Large intestine (tissue), 3 donors: ENCODE data around the gene CTSW. TPM values are rescaled to one million over a fixed set of nuclear protein-coding genes. Genes with fewer than 3 reads are reported as not detected.

Experiments used
- DNase-seq, 2 donors: peaks; one replicate each; pipeline versions ENCODE4 v3.0.0 to v3.0.0-alpha.2; 2013
- H3K27ac ChIP-seq: one replicate; pipeline ENCODE4 v1.5.1; 2013; ENCODE audit warnings: low read length
- H3K27me3 ChIP-seq: 2 replicates; pipeline ENCODE4 v1.6.1; 2013; ENCODE audit warnings: low read length; ENCODE audit not compliant: control insufficient read depth, insufficient read depth
- H3K36me3 ChIP-seq: 2 replicates; pipeline ENCODE4 v1.6.1; 2013; ENCODE audit warnings: low read length; ENCODE audit not compliant: control insufficient read depth, insufficient read depth
- H3K4me1 ChIP-seq: one replicate; pipeline ENCODE4 v1.6.1; 2013; ENCODE audit warnings: low read length; ENCODE audit not compliant: control insufficient read depth, insufficient read depth
- H3K4me3 ChIP-seq: one replicate; pipeline ENCODE4 v1.5.1; 2013; ENCODE audit warnings: low read length
- H3K9me3 ChIP-seq: one replicate; pipeline ENCODE4 v1.6.1; 2013; ENCODE audit warnings: mild to moderate bottlenecking, low read depth, low read length, moderate library complexity; ENCODE audit not compliant: control insufficient read depth
- WGBS: methylation state at CpG from one replicate; pipeline ENCODE4 v1.1.5; 2013; ENCODE audit warnings: low lambda C conversion rate; ENCODE audit not compliant: insufficient coverage; 5-methylcytosine and 5-hydroxymethylcytosine counted together
- polyA plus RNA-seq: library from polyadenylated mRNA; unstranded; fragments of 120-200 nt; gene quantifications from one replicate; pipeline ENCODE4 v1.2.1, GENCODE V29; 2013

CTSW gene
- polyA plus RNA-seq, 1 donor, result 2.4 TPM

DNA sequence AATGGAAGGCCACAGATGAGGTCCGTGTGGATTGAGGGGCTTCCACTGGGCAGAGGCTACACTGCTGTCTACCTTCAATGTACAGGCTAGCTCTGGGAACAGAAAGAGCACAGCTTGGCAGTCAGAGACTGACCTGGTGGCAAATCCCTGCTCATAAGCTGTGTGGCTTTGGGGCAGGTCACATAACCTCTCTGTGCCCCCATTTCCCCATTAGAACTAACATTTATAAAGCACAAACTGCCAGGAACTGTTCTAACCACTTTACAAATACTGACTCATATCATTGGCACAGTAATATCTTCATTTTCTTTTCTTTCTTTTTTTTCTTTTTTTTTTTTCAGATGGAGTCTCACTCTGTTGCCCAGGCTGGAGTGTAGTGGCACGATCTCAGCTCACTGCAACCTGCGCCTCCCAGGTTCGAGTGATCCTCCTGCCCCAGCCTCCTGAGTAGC, 17.4 kb downstream of the CTSW start:
- Histone ChIP-seq H3K4me3 (no peak overlapping the region), H3K27ac (no peak overlapping the region), H3K27me3 (peaks cover 62% of the 10 kb centered on the region), H3K9me3 (peaks cover 9% of the 10 kb centered on the region), H3K4me1 (peaks cover 11% of the 10 kb centered on the region), H3K36me3 (no peaks in the 10 kb centered on the region)
- WGBS, result no CpG with 5 or more reads among the region's 4 CpGs
- DNase-seq, result no peak

GRCh38 chr11:65898656-65899355, 19.2 kb downstream of the CTSW start:
- WGBS, result no CpG with 5 or more reads among the region's 28 CpGs
- Histone ChIP-seq H3K27ac (no peak overlapping the region), H3K9me3 (peaks cover 9% of the 10 kb centered on the region), H3K4me3 (no peak overlapping the region), H3K4me1 (peaks cover 9% of the 10 kb centered on the region), H3K36me3 (no peaks in the 10 kb centered on the region), H3K27me3 (peaks cover 79% of the 10 kb centered on the region)
- DNase-seq, result no peak

DNA sequence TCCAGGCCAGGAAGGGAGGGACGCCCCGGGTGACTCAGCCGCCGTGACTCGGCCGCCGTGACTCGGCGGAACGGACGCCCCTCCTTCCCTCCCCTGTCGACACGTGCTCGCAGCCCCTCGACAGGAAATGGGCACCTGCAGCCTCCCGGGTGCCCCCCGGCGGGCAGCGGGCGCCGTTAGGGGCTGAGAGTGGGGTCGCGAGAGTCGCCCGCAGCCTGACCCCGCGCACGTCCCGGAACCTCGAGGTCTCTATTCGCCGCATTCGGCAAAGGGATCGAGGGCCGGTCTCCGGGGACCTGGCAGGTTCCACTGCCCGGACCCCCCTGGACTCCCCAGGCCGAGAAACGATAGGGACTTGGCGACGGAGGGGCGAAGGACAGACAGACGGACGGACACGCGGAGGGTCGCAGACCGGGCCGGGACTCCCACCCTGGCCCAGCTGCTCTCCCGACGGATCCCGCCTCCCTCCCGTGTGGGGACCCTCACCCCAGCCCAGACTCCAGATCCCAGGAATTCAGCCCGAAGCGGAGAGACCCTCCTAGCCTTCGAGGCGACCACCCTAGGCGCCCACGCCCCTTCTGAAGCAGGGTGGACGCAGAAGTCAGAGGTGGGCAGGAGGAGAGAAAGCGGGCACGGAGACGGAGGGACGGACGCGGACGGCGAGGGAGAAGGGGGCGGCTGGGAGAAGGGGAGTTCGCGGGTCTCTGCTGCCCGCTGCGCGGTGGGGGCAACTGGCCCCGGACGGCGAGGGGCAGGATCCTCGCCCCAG, 19.9 kb downstream of the CTSW start:
- no peak overlapping the region for H3K4me3 ChIP-seq
- H3K9me3 ChIP-seq, result peaks cover 9% of the 10 kb centered on the region
- DNase-seq, result peak in 1 of 2 donors; percentile 62

GRCh38 chr11:65900125-65900898, 20.7 kb downstream of the CTSW start, which contains the start of gene FOSL1:
Gene FOSL1, minus strand, starts transcription at chr11:65900388. Its CDS starts 49 bp downstream, at chr11:65900339.
- Histone ChIP-seq H3K36me3 (no peaks in the 10 kb centered on the region), H3K4me3 (peak within 1 kb of the TSS; percentile 24), H3K27ac (no peak within 1 kb of the TSS), H3K9me3 (peaks cover 9% of the 10 kb centered on the region), H3K27me3 (peaks cover 84% of the 10 kb centered on the region), H3K4me1 (peaks cover 9% of the 10 kb centered on the region)
- no CpG with 5 or more reads among the region's 80 CpGs for WGBS
- peak; percentile 89 to 94 for DNase-seq

More for the DNA sequence above, 19.9 kb downstream of the CTSW start:
- Histone ChIP-seq H3K27ac (no peak overlapping the region), H3K36me3 (no peaks in the 10 kb centered on the region), H3K27me3 (peaks cover 84% of the 10 kb centered on the region), H3K4me1 (peaks cover 9% of the 10 kb centered on the region)
- no CpG with 5 or more reads among the region's 78 CpGs for WGBS

- no peak overlapping the region for H3K27ac ChIP-seq
- H3K9me3 ChIP-seq, result peaks cover 9% of the 10 kb centered on the region
- WGBS, result no CpG with 5 or more reads among the region's 11 CpGs
- H3K27me3 ChIP-seq, result peaks cover 81% of the 10 kb centered on the region
- H3K36me3 ChIP-seq, result no peaks in the 10 kb centered on the region
- peaks cover 9% of the 10 kb centered on the region for H3K4me1 ChIP-seq
- no peak overlapping the region for H3K4me3 ChIP-seq
- no peak for DNase-seq
These were observed 21.2 kb downstream of the CTSW start for GRCh38 chr11:65900899-65901180.

DNA sequence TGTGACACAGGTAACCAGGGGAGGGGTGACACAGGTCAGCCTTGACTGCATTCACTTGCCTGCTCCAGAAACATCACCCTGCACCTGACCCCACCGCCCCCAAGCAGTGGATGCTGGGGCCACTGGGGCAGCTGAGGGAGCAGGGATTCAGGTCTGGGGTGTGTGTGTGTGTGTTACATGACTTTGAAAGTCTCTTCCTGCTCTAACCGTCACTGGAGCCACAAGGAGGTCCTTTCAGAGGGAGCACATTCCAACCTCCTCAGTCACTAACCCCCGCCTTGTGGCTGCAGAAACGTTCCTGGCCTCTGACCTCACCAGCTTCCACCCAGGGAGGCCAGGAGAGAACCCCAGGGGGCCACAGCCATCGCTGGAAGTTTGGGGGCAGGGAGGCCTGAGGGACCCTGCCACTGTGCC, 23.4 kb downstream of the CTSW start:
- H3K27me3 ChIP-seq, result peaks cover 68% of the 10 kb centered on the region
- no peak overlapping the region for H3K4me3 ChIP-seq
- WGBS, result no CpG with 5 or more reads among the region's 5 CpGs
- no peak overlapping the region for H3K27ac ChIP-seq
- peaks cover 9% of the 10 kb centered on the region for H3K4me1 ChIP-seq
- DNase-seq, result no peak
- H3K36me3 ChIP-seq, result no peaks in the 10 kb centered on the region
- H3K9me3 ChIP-seq, result peaks cover 9% of the 10 kb centered on the region

- no peak for DNase-seq
- Histone ChIP-seq H3K36me3 (no peaks in the 10 kb centered on the region), H3K9me3 (peaks cover 9% of the 10 kb centered on the region), H3K27ac (no peak overlapping the region), H3K4me3 (no peak overlapping the region), H3K4me1 (peaks cover 9% of the 10 kb centered on the region), H3K27me3 (peaks cover 63% of the 10 kb centered on the region)
- WGBS, result 67% methylated on average over 2 of the region's 8 CpGs
These were observed 24.1 kb downstream of the CTSW start for GRCh38 chr11:65903715-65904114.

- DNase-seq, result no peak
- no peaks in the 10 kb centered on the region for H3K9me3 ChIP-seq
- peaks cover 41% of the 10 kb centered on the region for H3K27me3 ChIP-seq
- WGBS, result no CpG with 5 or more reads among the region's 5 CpGs
- H3K4me1 ChIP-seq, result peaks cover 3% of the 10 kb centered on the region
- H3K36me3 ChIP-seq, result no peaks in the 10 kb centered on the region
- H3K27ac ChIP-seq, result no peak overlapping the region
- no peak overlapping the region for H3K4me3 ChIP-seq
These were observed 27.0 kb downstream of the CTSW start for GRCh38 chr11:65906602-65907001.

- Histone ChIP-seq H3K36me3 (no peaks in the 10 kb centered on the region), H3K27me3 (peaks cover 31% of the 10 kb centered on the region), H3K9me3 (no peaks in the 10 kb centered on the region), H3K27ac (no peak overlapping the region), H3K4me3 (no peak overlapping the region), H3K4me1 (peaks cover 4% of the 10 kb centered on the region)
- no peak for DNase-seq
- no CpG with 5 or more reads among the region's 6 CpGs for WGBS
These were observed 28.2 kb downstream of the CTSW start for GRCh38 chr11:65907878-65908277.
